ENCODE data around the gene GNG2.

The GNG2 gene

GRCh38 chr14:51921026-51921425 is 60.6 kb downstream of the GNG2 start:
- no peak for TF ChIP-seq FOXP2 (optimal IDR thresholded peaks at IDR 0.05; ENCODE audit: borderline replicate concordance, extremely low read depth, extremely low read length, insufficient read depth)
- TF ChIP-seq SIN3A (IDR thresholded peaks at IDR 0.05; ENCODE audit: borderline replicate concordance, insufficient read depth, low read length): no peak
- no peak for TF ChIP-seq TAF1 (IDR thresholded peaks at IDR 0.05; ENCODE audit: borderline replicate concordance, insufficient read depth, low read length)
- TF ChIP-seq POLR2AphosphoS5 (IDR thresholded peaks at IDR 0.05; ENCODE audit: low read depth, low read length): no peak
- TF ChIP-seq REST (IDR thresholded peaks at IDR 0.05; ENCODE audit: insufficient read depth in 1 of 2, low read depth in 2 of 2, low read length in 2 of 2): no peak

GRCh38 chr14:51922624-51923023 is 62.2 kb downstream of the GNG2 start:
- TF ChIP-seq FOXP2 (optimal IDR thresholded peaks at IDR 0.05; ENCODE audit: borderline replicate concordance, extremely low read depth, extremely low read length, insufficient read depth): no peak
- TF ChIP-seq TAF1 (IDR thresholded peaks at IDR 0.05; ENCODE audit: borderline replicate concordance, insufficient read depth, low read length): no peak
- TF ChIP-seq POLR2AphosphoS5 (IDR thresholded peaks at IDR 0.05; ENCODE audit: low read depth, low read length): no peak
- no peak for TF ChIP-seq SIN3A (IDR thresholded peaks at IDR 0.05; ENCODE audit: borderline replicate concordance, insufficient read depth, low read length)
- TF ChIP-seq REST (IDR thresholded peaks at IDR 0.05; ENCODE audit: insufficient read depth in 1 of 2, low read depth in 2 of 2, low read length in 2 of 2): no peak

- TF ChIP-seq POLR2AphosphoS5 (IDR thresholded peaks at IDR 0.05; ENCODE audit: low read depth, low read length) (no peak), FOXP2 (optimal IDR thresholded peaks at IDR 0.05; ENCODE audit: borderline replicate concordance, extremely low read depth, extremely low read length, insufficient read depth) (no peak), REST (IDR thresholded peaks at IDR 0.05; ENCODE audit: insufficient read depth in 1 of 2, low read depth in 2 of 2, low read length in 2 of 2) (no peak)
These were observed 64.2 kb downstream of the GNG2 start for GRCh38 chr14:51924600-51924999.

GRCh38 chr14:51925980-51926379 is 65.6 kb downstream of the GNG2 start:
- TF ChIP-seq POLR2AphosphoS5 (IDR thresholded peaks at IDR 0.05; ENCODE audit: low read depth, low read length): no peak
- no peak for TF ChIP-seq REST (IDR thresholded peaks at IDR 0.05; ENCODE audit: insufficient read depth in 1 of 2, low read depth in 2 of 2, low read length in 2 of 2)
- TF ChIP-seq TAF1 (IDR thresholded peaks at IDR 0.05; ENCODE audit: borderline replicate concordance, insufficient read depth, low read length): no peak
- TF ChIP-seq SIN3A (IDR thresholded peaks at IDR 0.05; ENCODE audit: borderline replicate concordance, insufficient read depth, low read length): no peak
- no peak for TF ChIP-seq FOXP2 (optimal IDR thresholded peaks at IDR 0.05; ENCODE audit: borderline replicate concordance, extremely low read depth, extremely low read length, insufficient read depth)

- no peak for TF ChIP-seq REST (IDR thresholded peaks at IDR 0.05; ENCODE audit: insufficient read depth in 1 of 2, low read depth in 2 of 2, low read length in 2 of 2)
- no peak for TF ChIP-seq POLR2AphosphoS5 (IDR thresholded peaks at IDR 0.05; ENCODE audit: low read depth, low read length)
- no peak for TF ChIP-seq FOXP2 (optimal IDR thresholded peaks at IDR 0.05; ENCODE audit: borderline replicate concordance, extremely low read depth, extremely low read length, insufficient read depth)
- no peak for TF ChIP-seq SIN3A (IDR thresholded peaks at IDR 0.05; ENCODE audit: borderline replicate concordance, insufficient read depth, low read length)
- TF ChIP-seq TAF1 (IDR thresholded peaks at IDR 0.05; ENCODE audit: borderline replicate concordance, insufficient read depth, low read length): no peak
These were observed 66.0 kb downstream of the GNG2 start for GRCh38 chr14:51926449-51926848.
